K562 (cell line): ENCODE measurements around the gene FAM171A1. TPM values are rescaled to one million over a fixed set of nuclear protein-coding genes. Genes with fewer than 3 reads are reported as not detected.
A peak's percentile ranks its signal among the peaks of the same experiment; 100 is the strongest.

Experiments
- ATAC-seq: fragments of 200-7000 bp; cut with Tn5 transposase; 3 replicates; pipeline ENCODE4 v1.9.1; 2020; ENCODE audit warnings: moderate library complexity
- BruUV-seq: library from RNA; stranded (reverse); fragments of 400-500 nt; replicated peaks from 2 replicates; lab custom pipeline; 2021; lab: Mats Ljungman, UMichigan
- CTCF ChIA-PET: fragments of 300-600 bp; formaldehyde crosslinking; extraction: SDS; loops from one replicate; lab custom pipeline; 2021; ENCODE audit warnings: low intra/inter-chr PET ratio; lab: Yijun Ruan, JAX
- POLR2A ChIA-PET: fragments of 300-600, 350-650 bp; sonication (Branson Sonifier 250); formaldehyde crosslinking; extraction: SDS; loops from one replicate; lab custom pipeline; 2021; ENCODE audit warnings: antibody characterized with exemption, inconsistent platforms; lab: Yijun Ruan, JAX
- DNase-seq, 4 experiments: peaks; one replicate each; pipeline versions ENCODE4 v3.0.0 to v3.0.0-alpha.2; 2011 to 2018; ENCODE audit warnings: low spot score in 3 of 4, mixed read lengths in 3 of 4; ENCODE audit errors: extremely low read depth in 1 of 4
- FAIRE-seq: peaks from 2 replicates; lab custom pipeline; 2011; peaks lifted over from hg19 to GRCh38; lab: Jason Lieb, UNC
- H2AFZ ChIP-seq: 2 replicates; pipeline ENCODE4 v1.6.0; 2011; ENCODE audit warnings: low read depth, low read length, control low read depth, inconsistent platforms
- H3K27ac ChIP-seq: fragments of 200-600 bp; 3 replicates; pipeline ENCODE4 v1.8.0; 2011; ENCODE audit warnings: low read depth, mild to moderate bottlenecking, control low read depth, inconsistent platforms, low read length, moderate library complexity, mixed read lengths; ENCODE audit errors: extremely low read depth
- H3K27me3 ChIP-seq, 2 experiments: fragments of 300-600 bp in 1 of 2; 2 replicates in 1 of 2; 3 replicates in 1 of 2; pipeline versions ENCODE4 v1.6.0 to v1.8.0; 2011; ENCODE audit warnings: inconsistent platforms in 2 of 2, low read length in 2 of 2, mild to moderate bottlenecking in 1 of 2, mixed read lengths in 1 of 2, moderate library complexity in 1 of 2; ENCODE audit not compliant: control insufficient read depth in 2 of 2, insufficient read depth in 2 of 2
- H3K36me3 ChIP-seq: fragments of 300-600 bp; 3 replicates; pipeline ENCODE4 v1.8.0; 2011; ENCODE audit warnings: mild to moderate bottlenecking, low read length, inconsistent platforms; ENCODE audit not compliant: control insufficient read depth, insufficient read depth
- H3K4me1 ChIP-seq, 2 experiments: fragments of 200-600 bp in 1 of 2; replicated peaks in 1 of 2; 2 replicates in 1 of 2; 3 replicates in 1 of 2; pipeline versions ENCODE4 v1.5.1 to v1.8.0; 2011; ENCODE audit warnings: inconsistent platforms in 2 of 2, low read length in 2 of 2, mild to moderate bottlenecking in 1 of 2, mixed read lengths in 1 of 2, moderate library complexity in 1 of 2; ENCODE audit not compliant: control insufficient read depth in 2 of 2, insufficient read depth in 2 of 2
- H3K4me2 ChIP-seq: 2 replicates; pipeline ENCODE4 v1.6.1; 2011; ENCODE audit warnings: low read length, control low read depth, inconsistent platforms, mixed read lengths; ENCODE audit not compliant: insufficient read depth
- H3K4me3 ChIP-seq: fragments of 200-600 bp; sonication (generic), shearing (Covaris generic); 2 replicates; pipeline ENCODE4 v1.5.1; 2016; ENCODE audit warnings: control low read depth, inconsistent platforms
- H3K79me2 ChIP-seq: fragments of 200-600 bp; 3 replicates; pipeline ENCODE4 v1.8.0; 2011; ENCODE audit warnings: low read length, inconsistent platforms; ENCODE audit not compliant: control insufficient read depth, insufficient read depth
- H3K9ac ChIP-seq, 2 experiments: 2 replicates each; pipeline versions ENCODE4 v1.6.0 to v1.6.1; 2011; ENCODE audit warnings: low read depth in 2 of 2, low read length in 2 of 2, control low read depth in 1 of 2, inconsistent platforms in 1 of 2, mild to moderate bottlenecking in 1 of 2, mixed read lengths in 1 of 2; ENCODE audit not compliant: insufficient read depth in 1 of 2
- H3K9me1 ChIP-seq: one replicate; pipeline ENCODE4 v1.6.0; 2011; ENCODE audit warnings: inconsistent platforms, mild to moderate bottlenecking, low read length, moderate library complexity; ENCODE audit not compliant: control insufficient read depth, insufficient read depth
- H3K9me3 ChIP-seq: replicated peaks from 2 replicates; pipeline ENCODE4 v1.5.1; 2011; ENCODE audit warnings: low read depth, low read length, inconsistent platforms; ENCODE audit not compliant: control insufficient read depth, insufficient read depth
- H4K20me1 ChIP-seq: replicated peaks from 2 replicates; pipeline ENCODE4 v1.6.1; 2011; ENCODE audit warnings: low read length, inconsistent platforms, mixed read lengths; ENCODE audit not compliant: control insufficient read depth, insufficient read depth
- CHCHD3 ChIP-seq: fragments of 250-450 bp; sonication (Bioruptor Pico); IDR thresholded peaks from 2 replicates; pipeline ENCODE4 v2.1.2; 2022; ENCODE audit warnings: mild to moderate bottlenecking
- EP400 ChIP-seq: fragments of 450-650 bp; IDR thresholded peaks from 2 replicates; pipeline ENCODE4 v1.6.1; 2017; ENCODE audit warnings: antibody characterized with exemption, mild to moderate bottlenecking, moderate library complexity
- FOXA3 ChIP-seq, 2 experiments: fragments of 450-650 bp in 1 of 2; sonication (generic) in 1 of 2; formaldehyde crosslinking; IDR thresholded peaks in 1 of 2; conservative IDR thresholded peaks in 1 of 2; 2 replicates each; pipeline versions ENCODE4 v1.4.0 to v1.8.0; 2020 to 2022; ENCODE audit warnings: mild to moderate bottlenecking in 2 of 2, missing genetic modification reagents in 1 of 2
- POLR2H ChIP-seq: IDR thresholded peaks from 2 replicates; pipeline ENCODE4 v1.6.1; 2016; ENCODE audit warnings: missing genetic modification characterization, low read depth, mild to moderate bottlenecking, control low read depth, missing compliant biosample characterization, moderate library complexity
- RFX5 ChIP-seq: IDR thresholded peaks from 2 replicates; pipeline ENCODE4 v1.6.1; 2011; ENCODE audit warnings: low read depth, mild to moderate bottlenecking, improper control_type of control experiment, low read length
- ZNF121 ChIP-seq: sonication (generic); formaldehyde crosslinking; conservative IDR thresholded peaks from 2 replicates; pipeline ENCODE4 v1.8.0; 2022; ENCODE audit warnings: missing genetic modification reagents
- WGBS: fragments of 100-300 bp; shearing (Covaris generic); methylation state at CpG from one replicate; pipeline ENCODE4 v1.1.6; 2016; ENCODE audit warnings: low coverage, mixed read lengths; ENCODE audit not compliant: insufficient coverage; ENCODE audit errors: missing lambda C conversion rate; 5-methylcytosine and 5-hydroxymethylcytosine counted together
- in situ Hi-C: fragments of 300-500 bp; cut with MboI; formaldehyde crosslinking; loops from 4 replicates; pipeline ENCODE4 v1.15.0; 2018; ENCODE audit warnings: inconsistent platforms, mixed read lengths
- intact Hi-C: fragments of 100-400 bp; cut with micrococcal nuclease; formaldehyde crosslinking; loops from 2 replicates; pipeline ENCODE4 v1.14.2; 2022
- polyA plus RNA-seq, 8 experiments: library from polyadenylated mRNA; depleted of rRNA in 4 of 8; stranded (reverse) in 5 of 8; unstranded in 3 of 8; fragments of >200 nt; fragmentation: Nextera tagmentation in 2 of 8; fragmentation: Illumina TruSeq in 1 of 8; extraction: Ambion mirVana in 2 of 8; extraction: Trizol in 1 of 8; gene quantifications; 2 replicates each; pipeline versions ENCODE4 v1.2.1 to v1.2.3, GENCODE V29; 2011 to 2014; ENCODE audit warnings: inconsistent platforms in 1 of 8, missing spikeins in 1 of 8
- total RNA-seq, 7 experiments: library from RNA; depleted of rRNA in 6 of 7; stranded (reverse); fragments of >200 nt in 6 of 7; fragmentation: Illumina TruSeq in 2 of 7; extraction: Trizol in 2 of 7; gene quantifications; 2 replicates each; pipeline versions ENCODE4 v1.2.1 to v1.2.3, GENCODE V29; 2011 to 2021; ENCODE audit warnings: low replicate concordance in 1 of 7
- TF ChIP-seq, protein P1 (sequence below): fragments of 450-650 bp; IDR thresholded peaks from 2 replicates; pipeline ENCODE4 v1.6.1; 2018; ENCODE audit not compliant: partially characterized antibody

Gene FAM171A1
- total and polyA plus RNA-seq, 9 of the 15 experiments (the other 6 are each of a cell fraction or from before 2014, with no cell fraction given): 0.51 to 8.2 (median 4.8) TPM

DNA sequence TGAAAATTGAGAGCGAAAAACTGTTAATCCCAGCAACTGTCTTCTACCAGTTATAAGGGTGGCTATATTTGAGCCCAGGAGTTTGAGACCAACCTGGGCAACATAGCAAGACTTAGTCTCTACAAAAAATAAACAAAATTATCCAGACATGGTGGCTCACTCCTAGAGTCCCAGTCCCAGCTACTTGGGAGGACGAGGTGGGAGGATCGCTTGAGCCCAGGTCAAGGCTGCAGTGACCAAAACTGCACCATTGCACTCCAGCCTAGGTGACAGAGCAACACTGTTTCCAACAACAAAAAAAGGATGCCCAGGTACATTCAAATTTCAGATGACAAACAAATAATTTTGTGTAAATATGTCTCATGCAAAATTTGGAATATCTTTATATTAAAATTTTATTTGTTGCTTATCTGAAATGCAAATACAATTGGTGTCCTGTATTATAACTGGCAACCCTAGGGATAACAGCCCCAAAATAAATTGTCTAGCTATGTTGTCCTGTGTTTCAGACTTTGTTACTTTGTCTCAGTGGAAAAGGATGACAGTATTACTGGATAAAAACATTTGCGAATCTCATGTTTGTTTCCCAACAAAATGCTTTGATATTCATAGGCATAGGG is 26.7 kb downstream of the FAM171A1 start:
- intact Hi-C loops: no loop called here
- DNase-seq (no peak), ATAC-seq (no peak), FAIRE-seq (no peak)
- H3K4me3 ChIP-seq: no peak overlapping the region
- no peaks in the 10 kb centered on the region for H3K36me3 ChIP-seq
- H3K9me3 ChIP-seq: no peaks in the 10 kb centered on the region; the same call in 1 of the 2 replicates
- H3K4me1 ChIP-seq: peaks cover 2 to 25% of the 10 kb centered on the region in 2 experiments; a peak in 4 of 5 replicates
- no peaks in the 10 kb centered on the region for H3K79me2 ChIP-seq
- H3K9ac ChIP-seq: peak overlapping the region in 1 of 2 experiments; percentile 40; a peak in 1 of 4 replicates
- CTCF ChIA-PET: no interaction called here
- H2AFZ ChIP-seq: peak overlapping the region; percentile 51
- in situ Hi-C loops: no loop called here
- peak overlapping the region; percentile 68 for H3K4me2 ChIP-seq
- peaks cover 4 to 11% of the 10 kb centered on the region in 2 experiments; a peak in 3 of 5 replicates for H3K27me3 ChIP-seq
- H3K27ac ChIP-seq: peak overlapping the region; percentile 61; the same call in 2 of the 3 replicates
- no peaks in the 10 kb centered on the region for H3K9me1 ChIP-seq
- H4K20me1 ChIP-seq: no peaks in the 10 kb centered on the region
- POLR2A ChIA-PET: no interaction called here
- BruUV-seq: no TSS peak
- WGBS: 59% methylated on average over 4 of the region's 4 CpGs
- no peak for TF ChIP-seq CHCHD3 (CRISPR knock-in tag)
- 0 out of 4 replicates have a peak, but pooled peaks of 1 of the 2 experiments have one; percentile 5 for TF ChIP-seq FOXA3 (CRISPR knock-in tag; conservative IDR thresholded peaks at IDR 0.05 in 1 of 2, IDR thresholded peaks at IDR 0.05 in 1 of 2)
- TF ChIP-seq, protein P1, sequence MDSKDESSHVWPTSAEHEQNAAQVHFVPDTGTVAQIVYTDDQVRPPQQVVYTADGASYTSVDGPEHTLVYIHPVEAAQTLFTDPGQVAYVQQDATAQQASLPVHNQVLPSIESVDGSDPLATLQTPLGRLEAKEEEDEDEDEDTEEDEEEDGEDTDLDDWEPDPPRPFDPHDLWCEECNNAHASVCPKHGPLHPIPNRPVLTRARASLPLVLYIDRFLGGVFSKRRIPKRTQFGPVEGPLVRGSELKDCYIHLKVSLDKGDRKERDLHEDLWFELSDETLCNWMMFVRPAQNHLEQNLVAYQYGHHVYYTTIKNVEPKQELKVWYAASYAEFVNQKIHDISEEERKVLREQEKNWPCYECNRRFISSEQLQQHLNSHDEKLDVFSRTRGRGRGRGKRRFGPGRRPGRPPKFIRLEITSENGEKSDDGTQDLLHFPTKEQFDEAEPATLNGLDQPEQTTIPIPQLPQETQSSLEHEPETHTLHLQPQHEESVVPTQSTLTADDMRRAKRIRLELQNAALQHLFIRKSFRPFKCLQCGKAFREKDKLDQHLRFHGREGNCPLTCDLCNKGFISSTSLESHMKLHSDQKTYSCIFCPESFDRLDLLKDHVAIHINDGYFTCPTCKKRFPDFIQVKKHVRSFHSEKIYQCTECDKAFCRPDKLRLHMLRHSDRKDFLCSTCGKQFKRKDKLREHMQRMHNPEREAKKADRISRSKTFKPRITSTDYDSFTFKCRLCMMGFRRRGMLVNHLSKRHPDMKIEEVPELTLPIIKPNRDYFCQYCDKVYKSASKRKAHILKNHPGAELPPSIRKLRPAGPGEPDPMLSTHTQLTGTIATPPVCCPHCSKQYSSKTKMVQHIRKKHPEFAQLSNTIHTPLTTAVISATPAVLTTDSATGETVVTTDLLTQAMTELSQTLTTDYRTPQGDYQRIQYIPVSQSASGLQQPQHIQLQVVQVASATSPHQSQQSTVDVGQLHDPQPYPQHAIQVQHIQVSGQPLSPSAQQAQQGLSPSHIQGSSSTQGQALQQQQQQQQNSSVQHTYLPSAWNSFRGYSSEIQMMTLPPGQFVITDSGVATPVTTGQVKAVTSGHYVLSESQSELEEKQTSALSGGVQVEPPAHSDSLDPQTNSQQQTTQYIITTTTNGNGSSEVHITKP: no peak
- TF ChIP-seq EP400: 0 out of 2 replicates have a peak, but pooled peaks have one; percentile 16
- TF ChIP-seq ZNF121 (CRISPR knock-in tag): 0 out of 2 replicates have a peak, but pooled peaks have one; percentile 7
- TF ChIP-seq RFX5: no peak
- 0 out of 2 replicates have a peak, but pooled peaks have one; percentile 11 for TF ChIP-seq POLR2H
